Activated CD4-positive, alpha-beta T cell treated with anti-CD3 and anti-CD28 coated beads, Interleukin-2, amount 10 ng/mL, durations not matched to agents 24 days and 14 days (primary cell): Measurements from ENCODE around the gene ANKRD40CL. TPM values are rescaled to one million over a fixed set of nuclear protein-coding genes. Genes with fewer than 3 reads are reported as not detected.

Experiments
- DNase-seq: peaks from one replicate; pipeline ENCODE4 v3.0.0; 2022
- H3K27ac Mint-ChIP-seq: one replicate; pipeline ENCODE4 v1.8.0; 2022; ENCODE audit warnings: mild to moderate bottlenecking, mixed read lengths
- H3K27me3 Mint-ChIP-seq: one replicate; pipeline ENCODE4 v1.8.0; 2022; ENCODE audit warnings: mixed read lengths
- H3K36me3 Mint-ChIP-seq: one replicate; pipeline ENCODE4 v1.8.0; 2022; ENCODE audit warnings: low read depth, mild to moderate bottlenecking, mixed read lengths
- H3K4me1 Mint-ChIP-seq: one replicate; pipeline ENCODE4 v1.8.0; 2021; ENCODE audit warnings: mixed read lengths
- H3K4me3 Mint-ChIP-seq: one replicate; pipeline ENCODE4 v1.8.0; 2022; ENCODE audit warnings: mild to moderate bottlenecking, moderate library complexity, mixed read lengths
- H3K9me3 Mint-ChIP-seq: one replicate; pipeline ENCODE4 v1.8.0; 2021; ENCODE audit warnings: mixed read lengths
- intact Hi-C: fragments of 100-400 bp; cut with micrococcal nuclease; formaldehyde crosslinking; loops from one replicate; pipeline ENCODE4 v1.15.1; 2023
- total RNA-seq: library from RNA; stranded (reverse); gene quantifications from 2 replicates; pipeline ENCODE4 v1.2.3, GENCODE V29; 2022

The ANKRD40CL gene
- total RNA-seq, 1 donor from 2014 or later: not detected

DNA sequence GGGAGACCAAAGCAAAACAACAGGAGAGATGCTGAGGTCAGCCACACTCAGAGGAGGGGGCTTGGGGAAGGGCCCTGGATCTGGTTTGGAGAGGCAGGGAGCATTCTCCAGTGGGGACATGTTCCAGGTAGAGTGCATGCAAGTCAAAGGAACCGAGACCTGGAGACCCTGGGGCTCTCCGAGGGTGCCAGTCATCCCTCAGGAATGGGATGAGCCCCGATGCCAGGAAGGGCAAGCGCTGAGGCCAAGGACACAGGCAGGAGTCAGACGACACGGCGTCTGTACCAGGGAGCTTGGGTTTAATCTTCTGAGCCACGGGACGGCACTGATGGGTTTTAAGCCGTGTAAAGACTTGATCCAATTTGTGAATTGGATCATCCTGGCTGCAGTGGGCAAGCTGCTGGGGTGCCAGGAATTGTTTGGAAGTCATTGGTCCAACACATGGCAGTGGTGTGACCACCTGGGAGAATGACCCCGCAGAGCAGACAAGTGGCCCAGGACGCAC lies 32.9 kb upstream of the ANKRD40CL start:
- H3K36me3 Mint-ChIP-seq: no peaks in the 10 kb centered on the region
- H3K27me3 Mint-ChIP-seq: peaks cover 4% of the 10 kb centered on the region
- H3K27ac Mint-ChIP-seq: no peak overlapping the region
- DNase-seq: no peak
- intact Hi-C loops: no loop called here
- no peaks in the 10 kb centered on the region for H3K4me1 Mint-ChIP-seq
- H3K4me3 Mint-ChIP-seq: no peak overlapping the region
- H3K9me3 Mint-ChIP-seq: no peaks in the 10 kb centered on the region

DNA sequence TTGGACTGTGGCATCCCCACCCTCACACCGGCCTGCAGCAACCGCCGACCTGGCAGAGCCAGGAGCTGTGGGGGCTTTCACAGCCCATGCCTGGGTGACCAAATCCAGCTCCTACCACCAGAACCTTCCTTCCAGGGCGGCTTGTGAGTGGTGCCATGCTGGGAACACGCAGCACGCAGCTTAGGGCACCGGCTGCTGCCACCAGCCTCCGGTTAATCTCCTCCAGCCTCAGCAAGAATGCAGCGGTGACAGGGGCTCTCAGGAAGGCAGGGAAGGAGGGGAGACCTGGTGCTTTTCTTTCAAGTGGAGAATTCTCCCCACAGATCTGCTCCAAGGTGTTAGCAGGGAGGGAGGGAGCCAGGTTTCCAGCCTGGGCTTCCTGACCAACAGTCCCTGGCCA lies 32.3 kb upstream of the ANKRD40CL start:
- Mint-ChIP-seq H3K9me3 (no peaks in the 10 kb centered on the region), H3K36me3 (no peaks in the 10 kb centered on the region), H3K27me3 (peaks cover 4% of the 10 kb centered on the region), H3K4me1 (no peaks in the 10 kb centered on the region), H3K4me3 (no peak overlapping the region), H3K27ac (no peak overlapping the region)
- DNase-seq: no peak
- intact Hi-C loops: no loop called here

DNA sequence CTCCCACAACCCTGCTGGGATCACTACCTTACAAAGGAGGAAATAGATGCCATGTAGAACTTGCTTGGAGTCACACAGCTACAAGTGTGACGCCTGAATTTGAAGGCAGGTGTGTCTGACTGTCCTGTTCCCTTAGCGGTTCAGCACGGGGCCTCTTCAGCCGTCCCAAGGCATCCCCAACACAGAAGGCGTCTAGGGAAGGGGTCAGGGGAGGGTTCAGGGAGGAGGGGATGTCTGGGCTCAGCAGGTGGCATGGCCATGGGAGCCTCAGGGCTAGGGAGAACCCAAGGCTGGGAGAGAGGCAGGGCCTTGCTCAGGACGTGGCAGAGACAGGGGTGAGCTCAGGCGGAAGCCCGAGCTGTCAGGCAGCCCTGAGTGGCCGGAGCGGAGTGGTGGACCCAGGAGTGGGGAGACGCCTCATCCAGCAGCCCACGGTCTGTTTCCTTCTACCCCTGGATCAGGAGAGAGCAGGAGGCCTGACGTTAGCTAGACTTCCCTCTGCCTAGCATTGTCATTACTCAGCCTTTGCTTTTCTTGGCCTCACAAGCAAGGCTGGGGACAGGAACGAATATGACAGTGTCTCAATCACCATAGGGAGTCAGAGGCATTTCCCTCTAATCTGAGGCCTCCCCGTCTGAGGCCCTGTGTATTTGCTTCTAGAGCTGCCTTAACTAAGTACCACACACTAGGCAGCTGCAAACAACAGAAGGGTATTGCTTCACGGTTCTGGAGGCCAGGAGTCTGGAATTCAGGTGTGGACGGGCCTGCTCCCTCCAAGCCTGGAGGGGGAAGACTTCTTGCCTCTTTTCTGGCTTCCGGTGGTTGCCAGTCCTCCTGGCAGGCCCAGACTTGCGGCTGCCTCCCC lies 31.3 kb upstream of the ANKRD40CL start:
- H3K9me3 Mint-ChIP-seq: no peaks in the 10 kb centered on the region
- DNase-seq: no peak
- no peaks in the 10 kb centered on the region for H3K36me3 Mint-ChIP-seq
- intact Hi-C loops: no loop called here
- no peak overlapping the region for H3K4me3 Mint-ChIP-seq
- peaks cover 4% of the 10 kb centered on the region for H3K27me3 Mint-ChIP-seq
- H3K4me1 Mint-ChIP-seq: no peaks in the 10 kb centered on the region
- H3K27ac Mint-ChIP-seq: no peak overlapping the region

DNA sequence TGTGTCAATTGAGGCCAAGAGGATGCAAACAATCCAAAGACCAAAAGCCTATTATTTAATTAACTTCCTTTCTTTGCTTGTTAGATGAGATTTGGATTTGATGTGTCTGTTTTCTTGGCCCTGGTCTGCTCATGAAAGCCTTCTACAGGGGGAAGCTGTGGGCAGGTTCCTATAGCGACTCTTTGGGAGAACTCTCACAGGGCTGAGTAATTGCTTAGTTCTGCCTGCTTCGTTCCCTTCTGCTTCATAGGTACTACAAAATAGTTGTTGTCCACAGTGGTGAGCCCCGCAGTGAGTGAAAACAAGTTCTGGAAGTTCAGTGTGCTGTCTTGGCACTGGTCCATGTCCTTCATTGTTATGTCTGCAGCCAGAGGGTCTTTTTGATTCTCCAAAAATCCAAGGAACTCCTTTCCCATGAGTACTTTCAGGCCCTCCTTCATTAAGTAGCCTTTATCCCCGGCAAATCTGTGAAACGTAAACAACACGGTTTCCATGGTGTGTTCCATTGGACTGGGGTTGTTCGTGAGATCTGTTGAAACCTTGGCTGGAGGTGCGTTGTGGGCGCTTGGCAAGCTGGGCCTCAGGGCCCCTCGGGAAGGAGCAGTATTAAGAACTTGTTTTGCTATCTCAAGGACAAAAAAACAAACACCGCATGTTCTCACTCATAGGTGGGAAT lies 30.0 kb upstream of the ANKRD40CL start:
- intact Hi-C loops: no loop called here
- Mint-ChIP-seq H3K9me3 (no peaks in the 10 kb centered on the region), H3K36me3 (no peaks in the 10 kb centered on the region), H3K4me1 (no peaks in the 10 kb centered on the region), H3K27ac (no peak overlapping the region), H3K4me3 (no peak overlapping the region), H3K27me3 (peaks cover 4% of the 10 kb centered on the region)
- no peak for DNase-seq

DNA sequence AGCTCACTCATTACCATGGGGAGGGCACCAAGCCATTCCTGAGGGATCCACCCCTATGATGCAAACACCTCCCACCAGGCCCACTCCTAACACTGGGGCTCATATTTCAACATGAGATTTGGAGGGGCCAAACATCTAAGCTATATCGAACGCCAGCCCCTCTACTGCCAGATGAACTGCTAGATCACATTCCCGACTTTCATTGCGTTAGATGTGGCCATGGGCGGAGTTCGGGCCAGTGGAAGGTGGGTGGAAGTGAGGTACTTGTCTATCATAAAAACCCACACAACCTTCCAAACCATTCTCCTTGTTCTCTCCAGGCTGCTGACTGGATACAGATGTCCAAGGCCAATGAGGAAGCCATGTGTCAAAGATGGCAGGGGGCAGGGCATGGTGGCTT lies 27.0 kb upstream of the ANKRD40CL start:
- intact Hi-C loops: no loop called here
- no peak overlapping the region for H3K4me3 Mint-ChIP-seq
- H3K27me3 Mint-ChIP-seq: peaks cover 10% of the 10 kb centered on the region
- H3K9me3 Mint-ChIP-seq: no peaks in the 10 kb centered on the region
- no peak for DNase-seq
- H3K36me3 Mint-ChIP-seq: no peaks in the 10 kb centered on the region
- H3K27ac Mint-ChIP-seq: no peak overlapping the region
- H3K4me1 Mint-ChIP-seq: no peaks in the 10 kb centered on the region

DNA sequence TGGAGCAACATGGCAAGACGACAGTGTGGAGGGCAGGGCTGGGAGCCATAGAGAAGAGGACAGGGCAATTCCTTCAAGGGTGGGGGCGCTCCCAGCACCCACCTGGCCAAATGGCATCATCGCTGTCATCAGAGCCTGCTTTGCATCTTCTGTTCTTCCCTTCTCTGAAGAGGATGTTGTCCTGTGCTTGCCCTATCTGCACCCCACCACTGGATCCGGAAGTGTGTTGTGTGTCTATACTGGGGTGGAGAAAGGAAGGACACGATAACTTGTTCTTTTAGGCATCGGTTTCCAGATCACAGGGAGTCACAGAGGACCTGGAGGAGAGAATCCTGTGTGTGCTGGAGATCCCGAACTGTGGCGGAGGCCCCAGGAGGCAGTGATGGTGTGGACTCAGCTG lies 25.7 kb upstream of the ANKRD40CL start:
- intact Hi-C loops: no loop called here
- Mint-ChIP-seq H3K9me3 (no peaks in the 10 kb centered on the region), H3K4me1 (no peaks in the 10 kb centered on the region), H3K27me3 (peaks cover 10% of the 10 kb centered on the region), H3K27ac (no peak overlapping the region), H3K4me3 (no peak overlapping the region), H3K36me3 (no peaks in the 10 kb centered on the region)
- DNase-seq: no peak

DNA sequence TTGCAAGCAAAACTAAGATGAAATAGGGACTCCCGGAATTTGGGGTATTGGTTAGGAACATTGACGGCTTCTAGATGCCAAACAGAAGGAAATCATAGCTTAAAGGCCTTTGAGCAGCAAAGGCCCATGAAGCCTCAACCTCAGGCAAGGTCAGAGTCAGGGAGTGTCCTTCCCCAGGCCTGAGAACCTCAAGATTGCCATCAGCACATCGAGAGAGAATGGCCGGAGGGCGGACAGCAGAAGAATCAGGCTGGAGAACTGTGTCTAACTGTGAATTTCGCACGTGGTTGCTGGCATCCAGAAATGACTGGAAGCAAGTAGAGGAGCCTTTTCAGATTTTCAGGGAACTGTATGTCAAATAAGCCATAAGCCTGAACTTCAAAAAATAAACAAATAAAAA lies 24.8 kb upstream of the ANKRD40CL start:
- Mint-ChIP-seq H3K27ac (no peak overlapping the region), H3K4me3 (no peak overlapping the region), H3K36me3 (no peaks in the 10 kb centered on the region), H3K27me3 (peaks cover 10% of the 10 kb centered on the region), H3K4me1 (no peaks in the 10 kb centered on the region), H3K9me3 (no peaks in the 10 kb centered on the region)
- intact Hi-C loops: no loop called here
- no peak for DNase-seq

DNA sequence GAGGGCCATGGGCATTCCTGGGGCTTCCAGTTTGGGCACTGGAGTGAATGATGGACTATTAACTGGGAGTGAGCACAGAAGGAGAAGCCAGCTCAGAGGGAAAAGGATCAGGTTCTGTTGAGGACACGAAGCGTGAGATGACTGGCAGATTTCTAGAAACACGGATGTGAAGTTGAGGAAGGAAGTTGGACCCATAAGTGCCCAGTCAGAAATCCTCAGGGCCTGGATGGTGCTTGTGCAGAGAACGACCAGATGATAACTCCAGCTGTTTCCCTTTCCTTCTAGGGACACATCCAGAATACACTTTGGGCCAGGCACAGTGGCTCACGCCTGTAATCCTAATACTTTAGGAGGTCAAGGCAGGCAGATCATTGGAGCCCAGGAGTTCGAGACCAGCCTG lies 23.3 kb upstream of the ANKRD40CL start:
- Mint-ChIP-seq H3K4me1 (no peaks in the 10 kb centered on the region), H3K36me3 (no peaks in the 10 kb centered on the region), H3K27me3 (peaks cover 14% of the 10 kb centered on the region), H3K4me3 (no peak overlapping the region), H3K27ac (no peak overlapping the region), H3K9me3 (no peaks in the 10 kb centered on the region)
- DNase-seq: no peak
- intact Hi-C loops: no loop called here

DNA sequence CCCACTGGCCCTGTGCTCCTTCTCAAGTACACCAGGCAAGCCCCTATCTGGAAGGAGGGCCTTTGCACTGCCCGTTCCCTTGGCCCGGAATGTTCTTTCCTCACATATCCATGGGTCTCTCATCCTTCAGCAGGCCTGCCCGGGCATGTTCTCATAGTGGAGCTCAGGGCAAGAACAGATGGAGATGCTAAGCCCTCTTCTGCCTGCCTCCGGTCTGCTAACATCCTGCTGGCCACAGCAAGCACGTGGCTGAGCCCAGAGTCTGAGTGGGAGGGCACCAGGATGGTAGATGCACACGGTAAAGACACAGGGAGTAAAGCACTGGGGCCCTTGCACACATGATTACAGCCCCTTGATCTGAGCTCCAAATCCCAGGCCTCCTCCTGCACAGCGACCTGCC lies 19.8 kb upstream of the ANKRD40CL start:
- Mint-ChIP-seq H3K27me3 (peaks cover 19% of the 10 kb centered on the region), H3K4me3 (no peak overlapping the region), H3K4me1 (peaks cover 3% of the 10 kb centered on the region), H3K36me3 (no peaks in the 10 kb centered on the region), H3K27ac (no peak overlapping the region), H3K9me3 (no peaks in the 10 kb centered on the region)
- intact Hi-C loops: loop anchor here (10.0 kb wide), 1 partner anchor 358 kb away; no protein-coding TSS in a partner anchor
- DNase-seq: no peak

DNA sequence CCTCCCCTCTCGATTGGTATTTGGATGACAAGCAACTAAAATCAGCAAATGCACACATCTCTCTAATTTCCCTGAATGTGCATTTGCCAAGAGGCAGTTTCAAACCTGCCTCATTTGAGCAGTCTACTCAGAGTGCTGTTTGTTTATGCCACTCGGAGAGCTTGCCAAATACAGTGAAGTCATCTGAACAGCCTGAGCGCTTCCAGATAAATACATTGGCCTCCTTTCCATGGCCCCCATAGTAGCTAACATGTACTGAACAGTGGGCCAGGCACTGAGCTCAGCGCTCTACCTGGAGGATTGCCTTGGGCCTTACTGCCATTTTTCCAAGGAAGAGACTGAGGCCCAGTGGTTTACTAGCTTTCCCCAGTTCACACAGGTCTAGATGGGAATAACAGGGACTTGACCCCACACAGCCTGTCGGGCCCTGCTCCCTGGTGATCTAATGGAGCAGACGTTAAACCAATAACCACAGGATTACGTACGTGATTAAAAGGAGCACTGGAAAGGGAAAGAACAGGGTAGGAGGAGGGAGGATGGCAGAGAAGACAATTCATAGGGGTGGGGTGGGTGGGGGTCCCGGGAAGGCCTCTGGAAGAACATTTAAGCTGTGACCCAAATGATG lies 18.7 kb upstream of the ANKRD40CL start:
- Mint-ChIP-seq H3K4me3 (no peak overlapping the region), H3K27ac (no peak overlapping the region), H3K36me3 (no peaks in the 10 kb centered on the region), H3K27me3 (peaks cover 20% of the 10 kb centered on the region), H3K4me1 (peaks cover 3% of the 10 kb centered on the region), H3K9me3 (no peaks in the 10 kb centered on the region)
- intact Hi-C loops: loop anchor here (10.0 kb wide), 1 partner anchor 359 kb away; no protein-coding TSS in a partner anchor
- DNase-seq: no peak

DNA sequence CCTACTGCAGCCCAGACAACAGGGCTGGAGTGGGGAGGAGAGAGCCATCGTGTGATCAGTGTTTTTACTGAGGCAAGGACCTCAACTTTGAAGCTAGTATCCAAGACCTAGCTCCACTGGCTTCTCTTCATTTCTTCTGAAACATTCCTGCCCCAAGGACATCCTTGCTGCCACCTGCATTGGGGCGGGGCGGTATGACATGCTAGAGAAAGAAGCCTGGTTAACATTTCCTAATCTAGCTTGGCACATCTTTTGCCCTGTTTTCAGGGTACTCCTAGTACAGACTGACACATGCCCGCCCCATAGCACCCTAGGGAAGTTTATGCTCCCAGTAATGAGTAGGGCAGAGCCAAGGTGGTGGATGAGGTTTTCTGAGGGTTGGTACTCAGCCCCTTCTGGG lies 17.8 kb upstream of the ANKRD40CL start:
- no peak overlapping the region for H3K4me3 Mint-ChIP-seq
- H3K36me3 Mint-ChIP-seq: no peaks in the 10 kb centered on the region
- no peak for DNase-seq
- H3K27me3 Mint-ChIP-seq: peaks cover 19% of the 10 kb centered on the region
- H3K9me3 Mint-ChIP-seq: no peaks in the 10 kb centered on the region
- intact Hi-C loops: loop anchor here (10.0 kb wide), 1 partner anchor 360 kb away; no protein-coding TSS in a partner anchor
- H3K4me1 Mint-ChIP-seq: peaks cover 6% of the 10 kb centered on the region
- no peak overlapping the region for H3K27ac Mint-ChIP-seq

DNA sequence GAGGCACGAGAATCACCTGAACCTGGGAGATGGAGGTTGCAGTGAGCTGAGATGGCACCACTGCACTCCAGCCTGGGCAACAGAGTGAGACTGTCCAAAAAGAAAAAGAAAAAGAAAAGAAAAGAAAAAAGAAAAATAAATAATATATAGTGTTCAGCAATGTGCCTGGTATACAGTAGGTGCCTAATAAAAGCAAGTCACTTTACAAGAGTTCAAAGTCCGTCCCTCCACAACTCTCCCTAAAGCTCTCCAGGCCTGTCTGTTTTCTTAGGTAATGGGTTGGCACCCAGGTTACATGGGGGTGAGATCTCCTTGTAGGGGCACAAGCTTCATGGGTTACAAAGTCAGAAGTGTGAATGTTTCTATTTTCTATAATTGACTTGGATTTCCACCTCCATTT lies 16.6 kb upstream of the ANKRD40CL start:
- Mint-ChIP-seq H3K9me3 (no peaks in the 10 kb centered on the region), H3K4me3 (no peak overlapping the region), H3K4me1 (peaks cover 12% of the 10 kb centered on the region), H3K36me3 (no peaks in the 10 kb centered on the region), H3K27ac (no peak overlapping the region), H3K27me3 (peaks cover 23% of the 10 kb centered on the region)
- no peak for DNase-seq
- intact Hi-C loops: loop anchor here (1.0 to 10.0 kb wide), 5 partner anchors 19 to 361 kb away; no protein-coding TSS in a partner anchor

DNA sequence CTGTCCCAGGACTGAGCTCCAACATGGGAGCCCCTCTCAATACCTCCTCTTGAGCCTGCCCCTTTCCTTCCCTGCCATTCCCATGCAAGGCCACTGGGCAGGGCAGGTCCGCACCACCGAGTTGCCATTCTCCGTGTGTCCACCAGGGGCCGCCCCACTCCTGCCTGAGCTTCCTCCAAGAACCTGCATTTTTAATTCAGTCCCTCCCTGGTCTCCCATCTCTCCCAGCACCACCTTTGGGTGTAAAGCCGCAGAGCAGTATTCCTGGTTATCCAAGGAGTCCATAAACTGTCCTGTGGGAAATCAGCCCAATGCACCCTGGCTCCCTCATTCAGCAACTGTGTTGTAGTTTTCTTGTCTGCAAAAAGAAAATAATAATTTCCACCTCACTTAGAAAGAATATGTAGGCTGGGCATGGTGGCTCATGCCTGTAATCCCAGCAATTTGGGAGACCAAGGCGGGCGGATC lies 15.9 kb upstream of the ANKRD40CL start:
- H3K9me3 Mint-ChIP-seq: no peaks in the 10 kb centered on the region
- no peak overlapping the region for H3K4me3 Mint-ChIP-seq
- H3K27ac Mint-ChIP-seq: peak overlapping the region; percentile 32
- no peaks in the 10 kb centered on the region for H3K36me3 Mint-ChIP-seq
- H3K27me3 Mint-ChIP-seq: peaks cover 23% of the 10 kb centered on the region
- DNase-seq: peak; percentile 94
- intact Hi-C loops: loop anchor here (1.0 to 10.0 kb wide), 5 partner anchors 20 to 362 kb away; no protein-coding TSS in a partner anchor
- H3K4me1 Mint-ChIP-seq: peaks cover 12% of the 10 kb centered on the region
